Body of pancreas (tissue), 4 donors: ENCODE results near the gene RBM19. TPM values are rescaled to one million over a fixed set of nuclear protein-coding genes. Genes with fewer than 3 reads are reported as not detected.

Experiments used
- ATAC-seq: fragments of 150-250 bp; one replicate; pipeline ENCODE4 v1.9.1; 2016
- DNase-seq, 4 donors: peaks; one replicate each; pipeline ENCODE4 v3.0.0-alpha.2; 2019
- H3K27ac ChIP-seq, 4 donors: fragments of 200-600 bp; sonication (generic); 1 replicate in 3 of 4; 2 replicates in 1 of 4; pipeline versions ENCODE4 v1.5.1 to v1.6.1; 2016 to 2019; ENCODE audit warnings: mild to moderate bottlenecking in 1 of 4, mixed read lengths in 1 of 4, moderate library complexity in 1 of 4
- H3K27me3 ChIP-seq, 2 donors: fragments of 200-600 bp; sonication (generic); one replicate each; pipeline ENCODE4 v1.6.0; 2016; ENCODE audit warnings: mild to moderate bottlenecking in 1 of 2
- H3K36me3 ChIP-seq, 2 donors: fragments of 200-600 bp; sonication (generic); replicated peaks in 1 of 2; 2 replicates each; pipeline ENCODE4 v1.5.1; 2016; ENCODE audit warnings: low read depth in 2 of 2; ENCODE audit not compliant: insufficient read depth in 1 of 2
- H3K4me1 ChIP-seq: fragments of 200-600 bp; sonication (generic); one replicate; pipeline ENCODE4 v1.6.0; 2016
- H3K4me3 ChIP-seq, 2 donors: fragments of 200-600 bp; sonication (generic); 1 replicate in 1 of 2; 2 replicates in 1 of 2; pipeline ENCODE4 v1.5.1; 2016 to 2019
- H3K9me3 ChIP-seq, 3 donors: fragments of 200-600 bp; sonication (generic); 1 replicate in 2 of 3; 2 replicates in 1 of 3; pipeline ENCODE4 v1.5.1; 2016
- POLR2A ChIP-seq, 3 donors: fragments of 450-650 bp; IDR thresholded peaks; one replicate each; pipeline ENCODE4 v1.6.1; 2016; ENCODE audit warnings: antibody characterized with exemption in 3 of 3, mild to moderate bottlenecking in 2 of 3
- WGBS, 2 donors: methylation state at CpG; one replicate each; pipeline ENCODE4 v1.1.5; 2017; 5-methylcytosine and 5-hydroxymethylcytosine counted together
- intact Hi-C: fragments of 100-400 bp; cut with DNase I; formaldehyde crosslinking; loops from one replicate; pipeline ENCODE4 v1.15.1; 2023
- total RNA-seq, 2 donors: library from RNA; depleted of rRNA; stranded (reverse); fragments of >200 nt; gene quantifications; one replicate each; pipeline ENCODE4 v1.1.0, GENCODE V29; 2016
- TF ChIP-seq, protein P1 (sequence below), 7 experiments: fragments of 450-650 bp in 4 of 7; fragments of 200-600 bp in 3 of 7; sonication (generic) in 3 of 7; IDR thresholded peaks; one replicate each; pipeline ENCODE4 v1.5.1; 2016 to 2019; ENCODE audit warnings: antibody characterized with exemption in 7 of 7

The RBM19 gene
- total RNA-seq, 2 donors from 2014 or later, result 18.4 to 36.3 TPM

GRCh38 chr12:113852264-113852663 is 113.9 kb downstream of the RBM19 start:
- 84 to 88% methylated on average over 5 of the region's 5 CpGs for WGBS, 2 donors
- TF ChIP-seq, protein P1, sequence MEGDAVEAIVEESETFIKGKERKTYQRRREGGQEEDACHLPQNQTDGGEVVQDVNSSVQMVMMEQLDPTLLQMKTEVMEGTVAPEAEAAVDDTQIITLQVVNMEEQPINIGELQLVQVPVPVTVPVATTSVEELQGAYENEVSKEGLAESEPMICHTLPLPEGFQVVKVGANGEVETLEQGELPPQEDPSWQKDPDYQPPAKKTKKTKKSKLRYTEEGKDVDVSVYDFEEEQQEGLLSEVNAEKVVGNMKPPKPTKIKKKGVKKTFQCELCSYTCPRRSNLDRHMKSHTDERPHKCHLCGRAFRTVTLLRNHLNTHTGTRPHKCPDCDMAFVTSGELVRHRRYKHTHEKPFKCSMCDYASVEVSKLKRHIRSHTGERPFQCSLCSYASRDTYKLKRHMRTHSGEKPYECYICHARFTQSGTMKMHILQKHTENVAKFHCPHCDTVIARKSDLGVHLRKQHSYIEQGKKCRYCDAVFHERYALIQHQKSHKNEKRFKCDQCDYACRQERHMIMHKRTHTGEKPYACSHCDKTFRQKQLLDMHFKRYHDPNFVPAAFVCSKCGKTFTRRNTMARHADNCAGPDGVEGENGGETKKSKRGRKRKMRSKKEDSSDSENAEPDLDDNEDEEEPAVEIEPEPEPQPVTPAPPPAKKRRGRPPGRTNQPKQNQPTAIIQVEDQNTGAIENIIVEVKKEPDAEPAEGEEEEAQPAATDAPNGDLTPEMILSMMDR (IDR thresholded peaks at IDR 0.05), result no peak
- no peak for TF ChIP-seq POLR2A (IDR thresholded peaks at IDR 0.05)
- ATAC-seq (no peak), DNase-seq (no peak)
- no peak overlapping the region for H3K27ac ChIP-seq
- H3K27me3 ChIP-seq, result no peaks in the 10 kb centered on the region
- H3K36me3 ChIP-seq, result peaks cover 0 to under 1% of the 10 kb centered on the region in 2 donors
- H3K4me3 ChIP-seq, result no peak overlapping the region
- no peaks in the 10 kb centered on the region for H3K9me3 ChIP-seq
- intact Hi-C loops, result no loop called here
- no peaks in the 10 kb centered on the region for H3K4me1 ChIP-seq

- H3K4me3 ChIP-seq, result no peak overlapping the region
- ATAC-seq (no peak), DNase-seq (no peak)
- no peaks in the 10 kb centered on the region for H3K4me1 ChIP-seq
- no peak overlapping the region for H3K27ac ChIP-seq
- no peaks in the 10 kb centered on the region for H3K27me3 ChIP-seq
- no peaks in the 10 kb centered on the region for H3K36me3 ChIP-seq
- intact Hi-C loops, result no loop called here
- no peaks in the 10 kb centered on the region for H3K9me3 ChIP-seq
- 87 to 100% methylated on average over 3 to 8 of the region's 8 CpGs for WGBS, 2 donors
- TF ChIP-seq, protein P1 (IDR thresholded peaks at IDR 0.05), result no peak
- TF ChIP-seq POLR2A (IDR thresholded peaks at IDR 0.05), result no peak
Observed at GRCh38 chr12:113850309-113851056, 115.6 kb downstream of the RBM19 start.

DNA sequence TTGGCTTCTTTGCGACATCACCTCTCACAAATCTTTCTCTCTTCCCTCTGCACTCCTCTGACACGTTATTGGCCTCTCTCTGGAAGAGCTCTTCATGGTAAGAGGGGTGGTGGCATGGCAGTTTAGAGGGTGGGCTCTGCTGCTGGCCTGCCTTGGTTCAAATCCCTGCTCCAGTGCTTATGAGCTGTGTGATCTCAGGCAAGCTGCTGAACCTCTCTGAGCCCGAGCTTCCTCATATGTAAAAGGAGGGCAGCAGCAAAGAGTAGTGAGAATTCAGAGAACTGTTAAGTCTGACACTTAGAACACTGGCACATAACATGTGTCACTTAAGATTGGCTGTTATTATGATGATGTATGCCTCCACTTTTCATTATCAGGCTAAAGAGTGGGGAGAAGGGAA is 118.3 kb downstream of the RBM19 start:
- DNase-seq, result no peak
- no peaks in the 10 kb centered on the region for H3K36me3 ChIP-seq
- H3K27ac ChIP-seq, result no peak overlapping the region

GRCh38 chr12:113846883-113847755 is 119.0 kb downstream of the RBM19 start:
- no peak for DNase-seq
- intact Hi-C loops, result no loop called here
- TF ChIP-seq, protein P1 (IDR thresholded peaks at IDR 0.05), result no peak
- no peak for TF ChIP-seq POLR2A (IDR thresholded peaks at IDR 0.05)
- Histone ChIP-seq H3K36me3 (no peaks in the 10 kb centered on the region), H3K4me1 (no peaks in the 10 kb centered on the region), H3K4me3 (no peak overlapping the region), H3K27ac (no peak overlapping the region), H3K9me3 (no peaks in the 10 kb centered on the region), H3K27me3 (no peaks in the 10 kb centered on the region)
- ATAC-seq, result no peak
- 89 to 94% methylated on average over 18 of the region's 18 CpGs for WGBS, 2 donors

More for the DNA sequence above, 118.3 kb downstream of the RBM19 start:
- Histone ChIP-seq H3K4me3 (no peak overlapping the region), H3K4me1 (no peaks in the 10 kb centered on the region), H3K27me3 (no peaks in the 10 kb centered on the region), H3K9me3 (no peaks in the 10 kb centered on the region)
- ATAC-seq, result no peak
- WGBS, 2 donors, result 84% methylated on average over 3 of the region's 3 CpGs
- intact Hi-C loops, result no loop called here
- TF ChIP-seq, protein P1 (IDR thresholded peaks at IDR 0.05), result no peak
- TF ChIP-seq POLR2A (IDR thresholded peaks at IDR 0.05), result no peak
